Panc1 (cell line): ENCODE measurements around the gene SIAH3. TPM values are rescaled to one million over a fixed set of nuclear protein-coding genes. Genes with fewer than 3 reads are reported as not detected.

Experiments
- ATAC-seq: fragments of 200-7000 bp; cut with Tn5 transposase; 2 replicates; pipeline ENCODE4 v1.9.1; 2020; ENCODE audit warnings: mild to moderate bottlenecking, moderate library complexity
- BruUV-seq: library from RNA; stranded (reverse); fragments of 400-500 nt; replicated peaks from 2 replicates; lab custom pipeline; 2021; lab: Mats Ljungman, UMichigan
- CTCF ChIA-PET: fragments of 300-600 bp; sonication (Branson Sonifier 250); formaldehyde crosslinking; loops from one replicate; lab custom pipeline; 2022; ENCODE audit warnings: antibody characterized with exemption; lab: Charles Lee
- POLR2A ChIA-PET: fragments of 300-600 bp; sonication (Branson Sonifier 250); formaldehyde crosslinking; loops from one replicate; lab custom pipeline; 2022; ENCODE audit warnings: antibody characterized with exemption; lab: Charles Lee
- DNase-seq: peaks from one replicate; pipeline ENCODE4 v3.0.0-alpha.2; 2010; ENCODE audit warnings: low read depth, low spot score
- H3K27ac ChIP-seq: 2 replicates; pipeline ENCODE4 v1.5.1; 2011; ENCODE audit warnings: mild to moderate bottlenecking, low read length, inconsistent platforms
- H3K27me3 ChIP-seq: fragments of 200-500 bp; sonication (Bioruptor generic); 2 replicates; pipeline ENCODE4 v1.6.0; 2014; ENCODE audit warnings: low read length, inconsistent platforms; ENCODE audit not compliant: control insufficient read depth, insufficient read depth
- H3K36me3 ChIP-seq: fragments of 200-500 bp; sonication (Bioruptor generic); 2 replicates; pipeline ENCODE4 v1.5.1; 2014; ENCODE audit warnings: inconsistent platforms, mild to moderate bottlenecking, low read length, moderate library complexity; ENCODE audit not compliant: control insufficient read depth, insufficient read depth
- H3K4me1 ChIP-seq: 2 replicates; pipeline ENCODE4 v1.5.1; 2011; ENCODE audit warnings: inconsistent platforms, mild to moderate bottlenecking, low read length, moderate library complexity; ENCODE audit not compliant: control insufficient read depth, insufficient read depth
- H3K4me3 ChIP-seq, 2 experiments: 2 replicates each; pipeline ENCODE4 v1.5.1; 2011 to 2012; ENCODE audit warnings: low read depth in 2 of 2, low read length in 2 of 2, mild to moderate bottlenecking in 2 of 2, inconsistent platforms in 1 of 2, moderate library complexity in 1 of 2
- H3K9me3 ChIP-seq: fragments of 200-500 bp; sonication (Bioruptor generic); 2 replicates; pipeline ENCODE4 v1.5.1; 2014; ENCODE audit warnings: low read depth, mild to moderate bottlenecking, inconsistent platforms, low read length, moderate library complexity; ENCODE audit not compliant: control insufficient read depth, insufficient read depth
- CTCF ChIP-seq: fragments of 450-650 bp; IDR thresholded peaks from 2 replicates; pipeline ENCODE4 v1.5.1; 2017; ENCODE audit warnings: mild to moderate bottlenecking
- POLR2AphosphoS5 ChIP-seq: IDR thresholded peaks from 2 replicates; pipeline ENCODE4 v1.6.1; 2012; ENCODE audit warnings: mild to moderate bottlenecking, low read depth, low read length, moderate library complexity
- REST ChIP-seq, 2 experiments: IDR thresholded peaks; 2 replicates each; pipeline ENCODE4 v1.6.1; 2011 to 2012; ENCODE audit warnings: low read depth in 2 of 2, control low read depth in 1 of 2, low read length in 1 of 2, mild to moderate bottlenecking in 1 of 2, moderate library complexity in 1 of 2; ENCODE audit not compliant: insufficient read depth in 1 of 2
- SIN3A ChIP-seq: IDR thresholded peaks from 2 replicates; pipeline ENCODE4 v1.6.1; 2012; ENCODE audit warnings: low read depth, mild to moderate bottlenecking, low read length, moderate library complexity, borderline replicate concordance; ENCODE audit not compliant: insufficient read depth
- TCF7L2 ChIP-seq: IDR thresholded peaks from 2 replicates; pipeline ENCODE4 v1.6.1; 2011; ENCODE audit warnings: mild to moderate bottlenecking, low read depth, low read length, inconsistent platforms
- in situ Hi-C: cut with HindIII; loops from 2 replicates; pipeline ENCODE4 v1.10.0; 2016; ENCODE audit warnings: low sequenced_read_pairs, low pct_unique_long_range_greater_than_20kb
- intact Hi-C: fragments of 100-400 bp; cut with micrococcal nuclease; formaldehyde crosslinking; loops from one replicate; pipeline ENCODE4 v1.10.0; 2022; ENCODE audit not compliant: unreplicated experiment
- total RNA-seq: library from RNA; stranded (reverse); gene quantifications from one replicate; pipeline ENCODE4 v1.2.1, GENCODE V29; 2021; ENCODE audit not compliant: unreplicated experiment

The SIAH3 gene
- total RNA-seq, 1 experiment from 2014 or later = not detected

GRCh38 chr13:45799451-45799850 lies 52.1 kb downstream of the SIAH3 start:
- ChIA-PET POLR2A (no interaction called here), CTCF (no interaction called here)
- Histone ChIP-seq H3K27ac (no peak overlapping the region), H3K4me3 (no peak overlapping the region), H3K27me3 (no peaks in the 10 kb centered on the region; the same call in 1 of the 2 replicates), H3K36me3 (no peaks in the 10 kb centered on the region), H3K9me3 (no peaks in the 10 kb centered on the region), H3K4me1 (no peaks in the 10 kb centered on the region)
- BruUV-seq = no TSS peak
- no peak for DNase-seq
- intact Hi-C loops = loop anchor here (10.0 kb wide), 1 partner anchor 735 kb away; no protein-coding TSS in a partner anchor
- no peak for TF ChIP-seq REST (IDR thresholded peaks at IDR 0.05; ENCODE audit: insufficient read depth in 1 of 2, low read depth in 2 of 2, low read length in 1 of 2)
- in situ Hi-C loops = no loop called here
- no peak for ATAC-seq

- Histone ChIP-seq H3K4me3 (no peak overlapping the region), H3K27me3 (no peaks in the 10 kb centered on the region; the same call in 1 of the 2 replicates), H3K4me1 (no peaks in the 10 kb centered on the region), H3K27ac (no peak overlapping the region), H3K9me3 (no peaks in the 10 kb centered on the region), H3K36me3 (no peaks in the 10 kb centered on the region)
- DNase-seq = no peak
- no peak for ATAC-seq
- BruUV-seq = no TSS peak
- CTCF ChIA-PET = no interaction called here
- intact Hi-C loops (loop anchor here (10.0 kb wide), 1 partner anchor 736 kb away; no protein-coding TSS in a partner anchor), in situ Hi-C loops (no loop called here)
- no peak for TF ChIP-seq REST (IDR thresholded peaks at IDR 0.05; ENCODE audit: insufficient read depth in 1 of 2, low read depth in 2 of 2, low read length in 1 of 2)
- no peak for TF ChIP-seq TCF7L2
- no peak for TF ChIP-seq SIN3A
- no peak for TF ChIP-seq POLR2AphosphoS5
- no peak for TF ChIP-seq CTCF
- POLR2A ChIA-PET = no interaction called here
Measured at GRCh38 chr13:45798851-45799250, 52.7 kb downstream of the SIAH3 start.
